HG03135 (cell line): Measurements from ENCODE around the gene MTHFD2.

Experiments
- ATAC-seq: cut with Tn5 transposase; IDR thresholded peaks from one replicate; pipeline ENCODE4 v1.9.1; 2021; ENCODE audit warnings: mild to moderate bottlenecking, moderate library complexity; ENCODE audit not compliant: unreplicated experiment

MTHFD2 gene

DNA sequence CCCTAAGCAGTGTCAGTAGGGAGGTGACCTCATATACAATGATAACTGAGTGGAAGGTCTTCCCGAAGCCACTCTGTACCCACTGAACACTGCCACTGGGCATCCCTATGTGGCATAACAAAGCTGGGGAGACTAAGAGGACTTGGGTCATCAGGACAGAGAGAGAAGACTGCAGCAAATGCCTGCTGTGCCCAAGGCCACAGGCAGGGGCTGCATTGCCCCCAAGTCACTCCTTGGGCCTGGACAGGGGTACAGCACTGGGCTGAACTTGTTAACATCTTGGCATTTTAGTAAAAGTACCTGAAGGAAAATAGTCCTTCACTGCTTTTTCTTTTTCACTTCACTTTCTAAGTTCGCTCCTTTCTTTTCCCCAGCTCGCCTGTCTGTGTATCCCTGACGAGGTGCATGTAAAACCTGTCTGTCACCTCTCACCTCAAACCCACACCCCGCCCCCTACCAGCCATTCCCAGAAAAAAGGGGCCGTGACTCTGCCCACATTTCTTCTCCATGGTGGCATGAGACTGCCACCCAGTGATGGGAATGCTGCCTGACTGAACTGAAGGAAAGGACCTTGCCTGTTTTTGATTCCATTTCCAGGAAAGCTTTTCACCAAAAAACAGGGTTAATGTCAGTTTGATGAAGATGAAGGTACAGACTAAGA, 62.9 kb downstream of the MTHFD2 start:
- no peak for ATAC-seq

DNA sequence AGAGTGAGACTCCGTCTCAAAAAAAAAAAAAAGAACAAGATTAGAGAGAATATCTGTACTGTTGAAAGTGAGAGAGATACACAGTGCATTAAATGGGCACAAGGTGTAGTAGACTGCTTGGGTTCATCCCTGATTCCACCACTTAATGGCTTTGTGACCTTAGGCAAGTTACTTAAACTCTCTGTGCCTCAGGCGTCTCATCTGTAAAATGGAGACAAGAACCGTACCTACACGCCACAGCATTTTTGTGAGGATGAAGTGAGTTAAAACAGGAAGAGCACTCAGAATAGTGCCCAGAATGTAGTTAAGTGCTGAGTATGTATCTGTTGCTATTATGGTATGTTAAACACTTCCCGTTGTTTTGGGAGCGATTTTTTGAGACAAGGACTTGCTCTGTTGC, 64.3 kb downstream of the MTHFD2 start:
- no peak for ATAC-seq

DNA sequence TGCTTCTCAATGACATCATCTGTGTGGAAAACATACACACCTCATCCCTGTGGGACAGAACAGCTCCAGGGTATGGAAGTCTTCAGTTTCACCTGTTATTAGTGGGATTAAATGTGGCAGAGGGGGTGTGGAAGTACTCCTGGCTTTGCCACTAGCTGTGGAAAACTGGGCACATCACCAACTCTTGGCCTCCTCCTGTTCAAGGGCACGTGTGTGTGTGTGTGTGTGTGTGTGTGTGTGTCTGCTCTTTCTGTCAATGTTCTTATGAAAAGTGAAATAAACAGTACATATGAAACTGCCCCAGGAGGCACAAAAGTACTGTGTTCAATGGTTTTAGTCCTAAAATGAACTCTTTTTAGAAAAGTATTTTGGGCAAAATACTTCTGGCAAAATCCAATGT, 65.9 kb downstream of the MTHFD2 start:
- no peak for ATAC-seq

DNA sequence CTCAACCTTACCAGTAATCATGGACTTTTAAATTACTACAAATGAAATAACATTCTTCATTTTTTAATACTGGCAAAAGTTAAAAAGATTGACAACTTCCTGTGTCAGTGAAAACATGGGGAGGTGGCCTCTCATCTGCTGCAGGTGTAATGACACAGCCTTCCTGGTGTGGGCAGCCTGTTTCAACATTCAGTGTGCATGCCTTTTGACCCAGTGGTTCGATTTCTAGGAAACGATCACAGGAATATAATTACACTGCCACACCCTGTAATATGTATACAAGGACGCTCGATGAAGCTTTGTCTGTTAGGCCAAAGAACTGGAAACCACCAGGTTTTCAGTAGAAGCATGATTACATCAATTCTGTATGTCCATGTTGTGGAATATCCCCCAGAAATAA, 68.7 kb downstream of the MTHFD2 start:
- ATAC-seq = no peak
